IMR-90 (cell line): Measurements from ENCODE around the gene TTC39B. TPM values are rescaled to one million over a fixed set of nuclear protein-coding genes. Genes with fewer than 3 reads are reported as not detected.

Experiments used
- ATAC-seq: fragments of 200-7000 bp; cut with Tn5 transposase; 2 replicates; pipeline ENCODE4 v1.9.1; 2020; ENCODE audit warnings: low read depth, mild to moderate bottlenecking, moderate library complexity
- BruUV-seq: library from RNA; stranded (reverse); fragments of 400-500 nt; replicated peaks from 2 replicates; lab custom pipeline; 2021; lab: Mats Ljungman, UMichigan
- CTCF ChIA-PET: fragments of 300-600 bp; formaldehyde crosslinking; extraction: SDS; loops from one replicate; lab custom pipeline; 2021; ENCODE audit warnings: antibody characterized with exemption; lab: Yijun Ruan, JAX
- POLR2A ChIA-PET: fragments of 300-600 bp; sonication (Branson Sonifier 250); formaldehyde crosslinking; loops from one replicate; lab custom pipeline; 2022; ENCODE audit warnings: antibody characterized with exemption; ENCODE audit not compliant: unreplicated experiment; lab: Charles Lee
- DNase-seq: peaks from one replicate; pipeline ENCODE4 v3.0.0; 2013
- H2AFZ ChIP-seq: replicated peaks from 2 replicates; pipeline ENCODE3; 2013; ENCODE audit warnings: low read length, mild to moderate bottlenecking; ENCODE audit not compliant: poor library complexity
- H2AK5ac ChIP-seq: 2 replicates; pipeline ENCODE4 v1.6.1; 2013; ENCODE audit warnings: low read depth, low read length, inconsistent platforms
- H2AK9ac ChIP-seq: replicated peaks from 2 replicates; pipeline ENCODE3; 2013; ENCODE audit warnings: mild to moderate bottlenecking, low read depth, low read length, moderate library complexity; ENCODE audit not compliant: poor library complexity
- H2BK120ac ChIP-seq: 2 replicates; pipeline ENCODE4 v1.6.1; 2013; ENCODE audit warnings: low read depth, low read length, inconsistent platforms
- H2BK15ac ChIP-seq: 3 replicates; pipeline ENCODE4 v1.6.1; 2013; ENCODE audit warnings: low read depth, low read length, inconsistent platforms
- H2BK20ac ChIP-seq: 2 replicates; pipeline ENCODE4 v1.6.1; 2013; ENCODE audit warnings: low read depth, mild to moderate bottlenecking, inconsistent platforms, low read length, moderate library complexity
- H2BK5ac ChIP-seq: 2 replicates; pipeline ENCODE4 v1.6.1; 2013; ENCODE audit warnings: mild to moderate bottlenecking, low read depth, low read length, inconsistent platforms; ENCODE audit not compliant: poor library complexity, severe bottlenecking
- H3K14ac ChIP-seq: replicated peaks from 2 replicates; pipeline ENCODE4 v1.6.1; 2013; ENCODE audit warnings: low read depth, low read length, inconsistent platforms
- H3K18ac ChIP-seq: 2 replicates; pipeline ENCODE4 v1.6.1; 2013; ENCODE audit warnings: low read depth, low read length, control low read depth
- H3K23ac ChIP-seq: 2 replicates; pipeline ENCODE4 v1.6.1; 2013; ENCODE audit warnings: low read depth, low read length, inconsistent platforms
- H3K27ac ChIP-seq: 2 replicates; pipeline ENCODE4 v1.5.1; 2013; ENCODE audit warnings: mild to moderate bottlenecking, control low read depth, low read length; ENCODE audit not compliant: insufficient read depth
- H3K27me3 ChIP-seq: 2 replicates; pipeline ENCODE4 v1.6.1; 2013; ENCODE audit warnings: low read length; ENCODE audit not compliant: control insufficient read depth, insufficient read depth
- H3K36me3 ChIP-seq: 2 replicates; pipeline ENCODE4 v1.6.1; 2013; ENCODE audit warnings: low read length, mixed read lengths; ENCODE audit not compliant: control insufficient read depth, insufficient read depth
- H3K4ac ChIP-seq: 2 replicates; pipeline ENCODE4 v1.6.1; 2013; ENCODE audit warnings: low read depth, low read length, inconsistent platforms
- H3K4me1 ChIP-seq: 2 replicates; pipeline ENCODE4 v1.6.1; 2013; ENCODE audit warnings: low read length, mixed read lengths; ENCODE audit not compliant: control insufficient read depth, insufficient read depth
- H3K4me2 ChIP-seq: 2 replicates; pipeline ENCODE4 v1.6.1; 2013; ENCODE audit warnings: low read depth, mild to moderate bottlenecking, control low read depth, low read length, moderate library complexity
- H3K4me3 ChIP-seq: 2 replicates; pipeline ENCODE4 v1.5.1; 2013; ENCODE audit warnings: low read depth, mild to moderate bottlenecking, control low read depth, low read length, moderate library complexity; ENCODE audit not compliant: insufficient read depth
- H3K56ac ChIP-seq: 2 replicates; pipeline ENCODE4 v1.6.1; 2013; ENCODE audit warnings: low read length, inconsistent platforms; ENCODE audit not compliant: insufficient read depth; ENCODE audit errors: extremely low read depth
- H3K79me1 ChIP-seq, 2 experiments: 2 replicates each; pipeline ENCODE4 v1.6.1; 2013; ENCODE audit warnings: low read length in 2 of 2, inconsistent platforms in 1 of 2, low read depth in 1 of 2
- H3K9ac ChIP-seq: 2 replicates; pipeline ENCODE4 v1.6.1; 2013; ENCODE audit warnings: low read depth, low read length, control low read depth
- H3K9me1 ChIP-seq: 2 replicates; pipeline ENCODE4 v1.6.1; 2013; ENCODE audit warnings: low read length, inconsistent platforms; ENCODE audit not compliant: insufficient read depth
- H3K9me3 ChIP-seq: 2 replicates; pipeline ENCODE4 v1.6.1; 2013; ENCODE audit warnings: low read length; ENCODE audit not compliant: control insufficient read depth, insufficient read depth
- H4K20me1 ChIP-seq: 2 replicates; pipeline ENCODE4 v1.6.1; 2013; ENCODE audit warnings: low read length, inconsistent platforms; ENCODE audit not compliant: insufficient read depth
- H4K5ac ChIP-seq: 2 replicates; pipeline ENCODE4 v1.6.1; 2013; ENCODE audit warnings: mild to moderate bottlenecking, low read depth, low read length, control low read depth
- H4K8ac ChIP-seq, 2 experiments: 2 replicates each; pipeline ENCODE4 v1.6.1; 2013; ENCODE audit warnings: low read depth in 2 of 2, low read length in 2 of 2, control low read depth in 1 of 2, inconsistent platforms in 1 of 2
- H4K91ac ChIP-seq: 2 replicates; pipeline ENCODE4 v1.6.1; 2013; ENCODE audit warnings: low read depth, low read length, inconsistent platforms; ENCODE audit not compliant: insufficient read depth
- BHLHE40 ChIP-seq: fragments of 150-350 bp; IDR thresholded peaks from 2 replicates; pipeline ENCODE4 v1.6.1; 2016; ENCODE audit warnings: mild to moderate bottlenecking, low read depth, low read length
- CEBPB ChIP-seq: IDR thresholded peaks from 2 replicates; pipeline ENCODE4 v1.6.1; 2012; ENCODE audit warnings: low read depth, low read length, improper control_type of control experiment
- CHD1 ChIP-seq: IDR thresholded peaks from 2 replicates; pipeline ENCODE4 v1.6.1; 2012; ENCODE audit warnings: low read depth, low read length, improper control_type of control experiment
- CTCF ChIP-seq: conservative IDR thresholded peaks from 2 replicates; pipeline ENCODE4 v1.5.1; 2012; ENCODE audit warnings: mild to moderate bottlenecking, low read depth, low read length, improper control_type of control experiment
- FOS ChIP-seq: fragments of 150-350 bp; IDR thresholded peaks from 2 replicates; pipeline ENCODE4 v1.6.1; 2016; ENCODE audit warnings: low read depth, low read length
- MAFK ChIP-seq: IDR thresholded peaks from 2 replicates; pipeline ENCODE4 v1.6.1; 2012; ENCODE audit warnings: low read depth, low read length, improper control_type of control experiment
- MAZ ChIP-seq: IDR thresholded peaks from 2 replicates; pipeline ENCODE4 v1.6.1; 2012; ENCODE audit warnings: low read depth, mild to moderate bottlenecking, low read length, improper control_type of control experiment, moderate library complexity, borderline replicate concordance
- MXI1 ChIP-seq: IDR thresholded peaks from 2 replicates; pipeline ENCODE4 v1.6.1; 2012; ENCODE audit warnings: low read depth, mild to moderate bottlenecking, low read length, moderate library complexity, borderline replicate concordance
- NFE2L2 ChIP-seq: fragments of 150-350 bp; IDR thresholded peaks from 2 replicates; pipeline ENCODE4 v1.6.1; 2016; ENCODE audit warnings: low read depth, mild to moderate bottlenecking, low read length
- POLR2A ChIP-seq: IDR thresholded peaks from 2 replicates; pipeline ENCODE4 v1.6.1; 2012; ENCODE audit warnings: mild to moderate bottlenecking, low read depth, low read length
- RAD21 ChIP-seq: IDR thresholded peaks from 2 replicates; pipeline ENCODE4 v1.6.1; 2012; ENCODE audit warnings: low read length, improper control_type of control experiment
- RCOR1 ChIP-seq: IDR thresholded peaks from 2 replicates; pipeline ENCODE4 v1.6.1; 2012; ENCODE audit warnings: mild to moderate bottlenecking, low read length, improper control_type of control experiment; ENCODE audit not compliant: insufficient replicate concordance
- RFX5 ChIP-seq: IDR thresholded peaks from 2 replicates; pipeline ENCODE4 v1.8.0; 2012; ENCODE audit warnings: low read depth, mild to moderate bottlenecking, low read length, moderate library complexity
- SMC3 ChIP-seq: fragments of 150-350 bp; IDR thresholded peaks from 2 replicates; pipeline ENCODE4 v1.6.1; 2016; ENCODE audit warnings: low read depth, mild to moderate bottlenecking, antibody characterized with exemption, low read length, moderate library complexity
- WGBS, 2 experiments: methylation state at CpG; one replicate each; pipeline versions ENCODE4 v1.1.5 to v1.1.7; 2013; ENCODE audit warnings: missing lambda C conversion rate in 2 of 2; ENCODE audit not compliant: insufficient read length in 1 of 2; ENCODE audit errors: extremely low coverage in 2 of 2; 5-methylcytosine and 5-hydroxymethylcytosine counted together
- dilution Hi-C: fragments of 300-500 bp; cut with HindIII; formaldehyde crosslinking; loops from one replicate; pipeline ENCODE4 v1.14.3; 2018; ENCODE audit warnings: low sequenced_read_pairs; ENCODE audit not compliant: unreplicated experiment
- in situ Hi-C: fragments of 300-500 bp; cut with MboI; formaldehyde crosslinking; loops from 3 replicates; pipeline ENCODE4 v1.14.3; 2019; ENCODE audit warnings: low sequenced_read_pairs, inconsistent platforms, mixed read lengths
- intact Hi-C: fragments of 100-400 bp; cut with micrococcal nuclease; formaldehyde crosslinking; loops from 2 replicates; pipeline ENCODE4 v1.10.0; 2022
- polyA plus RNA-seq, 3 experiments: library from polyadenylated mRNA; depleted of rRNA; stranded (reverse); fragments of >200 nt; gene quantifications; 2 replicates each; pipeline ENCODE4 v1.2.3, GENCODE V29; 2012; ENCODE audit warnings: low replicate concordance in 1 of 3
- total RNA-seq: library from RNA; depleted of rRNA; stranded (reverse); fragments of >200 nt; gene quantifications from 2 replicates; pipeline ENCODE4 v1.2.3, GENCODE V29; 2012
- TF ChIP-seq, protein P1 (sequence below): fragments of 150-350 bp; IDR thresholded peaks from 2 replicates; pipeline ENCODE4 v1.6.1; 2017; ENCODE audit warnings: mild to moderate bottlenecking, antibody characterized with exemption, low read length, low read depth
- TF ChIP-seq, protein P2 (sequence below): fragments of 150-350 bp; IDR thresholded peaks from 2 replicates; pipeline ENCODE4 v1.6.1; 2016; ENCODE audit warnings: low read depth, mild to moderate bottlenecking, low read length, moderate library complexity, borderline replicate concordance

The TTC39B gene
- total and polyA plus RNA-seq, 2 of the 4 experiments (the other 2 are of a cell fraction): 2.5 to 12.2 TPM

DNA sequence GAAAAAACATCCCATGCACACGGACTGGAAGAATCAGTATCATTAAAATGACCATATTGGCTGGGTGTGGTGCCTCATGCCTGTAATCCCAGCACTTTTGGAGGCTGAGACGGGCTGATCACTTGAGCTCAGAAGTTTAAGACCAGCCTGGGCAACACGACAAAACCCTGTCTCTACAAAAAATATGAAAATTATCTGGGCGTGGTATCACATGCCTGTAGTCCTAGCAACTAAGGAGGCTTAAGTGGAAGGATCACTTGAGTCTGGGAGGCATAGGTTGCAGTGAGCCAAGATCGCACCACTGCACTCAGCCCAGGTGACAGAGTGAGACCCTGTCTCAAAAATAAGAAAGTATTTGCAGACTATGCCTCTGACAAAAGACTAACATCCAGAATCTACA, 68.4 kb downstream of the TTC39B start:
- Histone ChIP-seq H3K4me1 (peaks cover 7% of the 10 kb centered on the region), H3K23ac (no peak overlapping the region), H2BK15ac (no peak overlapping the region), H3K27me3 (no peaks in the 10 kb centered on the region), H3K9me1 (peaks cover 6% of the 10 kb centered on the region), H3K36me3 (no peaks in the 10 kb centered on the region), H3K18ac (no peak overlapping the region), H3K9ac (no peak overlapping the region), H3K4me3 (no peak overlapping the region), H2BK20ac (no peak overlapping the region), H4K8ac (no peak overlapping the region), H3K79me1 (peaks cover 17 to 24% of the 10 kb centered on the region in 2 experiments; a peak in 3 of 4 replicates), H3K4ac (no peak overlapping the region), H2AFZ (no peak overlapping the region), H4K5ac (no peak overlapping the region), H3K27ac (no peak overlapping the region), H2AK9ac (no peak overlapping the region), H3K9me3 (no peaks in the 10 kb centered on the region; the same call in 1 of the 2 replicates), H3K56ac (no peak overlapping the region), H2BK120ac (no peak overlapping the region), H3K14ac (no peak overlapping the region), H2AK5ac (no peak overlapping the region), H3K4me2 (no peak overlapping the region), H4K91ac (no peak overlapping the region), H2BK5ac (no peak overlapping the region), H4K20me1 (no peaks in the 10 kb centered on the region)
- intact Hi-C loops: no loop called here
- 100% methylated on average over 1 of the region's 5 CpGs; no CpG with 5 or more reads in 1 of the 2 experiments for WGBS, 2 experiments
- ATAC-seq (no peak), DNase-seq (no peak)
- TF ChIP-seq MAFK (no peak), MAZ (no peak), CEBPB (no peak), RAD21 (no peak), SMC3 (no peak), BHLHE40 (no peak), POLR2A (no peak), FOS (no peak), CHD1 (no peak), RCOR1 (no peak), CTCF (no peak), RFX5 (no peak), NFE2L2 (no peak), MXI1 (no peak)
- TF ChIP-seq, protein P1, sequence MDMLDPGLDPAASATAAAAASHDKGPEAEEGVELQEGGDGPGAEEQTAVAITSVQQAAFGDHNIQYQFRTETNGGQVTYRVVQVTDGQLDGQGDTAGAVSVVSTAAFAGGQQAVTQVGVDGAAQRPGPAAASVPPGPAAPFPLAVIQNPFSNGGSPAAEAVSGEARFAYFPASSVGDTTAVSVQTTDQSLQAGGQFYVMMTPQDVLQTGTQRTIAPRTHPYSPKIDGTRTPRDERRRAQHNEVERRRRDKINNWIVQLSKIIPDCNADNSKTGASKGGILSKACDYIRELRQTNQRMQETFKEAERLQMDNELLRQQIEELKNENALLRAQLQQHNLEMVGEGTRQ: no peak
- TF ChIP-seq, protein P2, sequence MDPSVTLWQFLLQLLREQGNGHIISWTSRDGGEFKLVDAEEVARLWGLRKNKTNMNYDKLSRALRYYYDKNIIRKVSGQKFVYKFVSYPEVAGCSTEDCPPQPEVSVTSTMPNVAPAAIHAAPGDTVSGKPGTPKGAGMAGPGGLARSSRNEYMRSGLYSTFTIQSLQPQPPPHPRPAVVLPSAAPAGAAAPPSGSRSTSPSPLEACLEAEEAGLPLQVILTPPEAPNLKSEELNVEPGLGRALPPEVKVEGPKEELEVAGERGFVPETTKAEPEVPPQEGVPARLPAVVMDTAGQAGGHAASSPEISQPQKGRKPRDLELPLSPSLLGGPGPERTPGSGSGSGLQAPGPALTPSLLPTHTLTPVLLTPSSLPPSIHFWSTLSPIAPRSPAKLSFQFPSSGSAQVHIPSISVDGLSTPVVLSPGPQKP: no peak
- ChIA-PET CTCF (interaction anchor here (0.6 kb wide), 1 partner anchor 232 kb away, joined by 3 read pairs; no protein-coding TSS in a partner anchor), POLR2A (no interaction called here)
- dilution Hi-C loops: no loop called here
- BruUV-seq: no TSS peak
- in situ Hi-C loops: no loop called here
